Middle frontal gyrus (tissue), 1 donor: Measurements from ENCODE around the gene CHPF.

Experiments
- DNase-seq: peaks from one replicate; pipeline ENCODE4 v3.0.0-alpha.2; 2015; ENCODE audit warnings: low spot score; ENCODE audit errors: extremely low spot score

Gene CHPF

GRCh38 chr2:219569041-219569440 is 25.4 kb upstream of the CHPF start:
- no peak for DNase-seq

GRCh38 chr2:219567791-219568361 is 24.3 kb upstream of the CHPF start:
- no peak for DNase-seq

- DNase-seq, result no peak
Observed at GRCh38 chr2:219567131-219567530, 23.5 kb upstream of the CHPF start.

GRCh38 chr2:219566640-219567039 is 23.0 kb upstream of the CHPF start:
- DNase-seq, result no peak

GRCh38 chr2:219565130-219566080 is 21.8 kb upstream of the CHPF start:
- no peak for DNase-seq

GRCh38 chr2:219563271-219563928 is 19.8 kb upstream of the CHPF start:
- DNase-seq, result no peak

GRCh38 chr2:219562049-219563020 is 18.7 kb upstream of the CHPF start:
- DNase-seq, result no peak

GRCh38 chr2:219561179-219562048 is 17.8 kb upstream of the CHPF start:
- no peak for DNase-seq

GRCh38 chr2:219560893-219561178 is 17.2 kb upstream of the CHPF start:
- no peak for DNase-seq

- no peak for DNase-seq
Observed at GRCh38 chr2:219560037-219560892, 16.7 kb upstream of the CHPF start.

- no peak for DNase-seq
Observed at GRCh38 chr2:219559156-219559915, 15.7 kb upstream of the CHPF start.

GRCh38 chr2:219557791-219558785 is 14.5 kb upstream of the CHPF start:
- DNase-seq, result no peak

- no peak for DNase-seq
Observed at GRCh38 chr2:219557320-219557719, 13.7 kb upstream of the CHPF start.

GRCh38 chr2:219556413-219556812 is 12.8 kb upstream of the CHPF start:
- DNase-seq, result no peak

GRCh38 chr2:219555956-219556355 is 12.3 kb upstream of the CHPF start:
- no peak for DNase-seq

GRCh38 chr2:219554350-219554749 is 10.7 kb upstream of the CHPF start:
- no peak for DNase-seq

- DNase-seq, result no peak
Observed at GRCh38 chr2:219553463-219553963, 9.9 kb upstream of the CHPF start.

GRCh38 chr2:219553168-219553417 is 9.5 kb upstream of the CHPF start:
- no peak for DNase-seq
